Measurements from ENCODE around the gene STIP1. TPM values are rescaled to one million over a fixed set of nuclear protein-coding genes. Genes with fewer than 3 reads are reported as not detected.

Gene STIP1
- 91.6 and 122 TPM in 2 replicates for total RNA-seq

GRCh38 chr11:64185693-64186491 lies at the start of gene STIP1:
Gene STIP1 (plus strand): TSS chr11:64186171. CDS start chr11:64186262, 91 bp downstream.

DNA sequence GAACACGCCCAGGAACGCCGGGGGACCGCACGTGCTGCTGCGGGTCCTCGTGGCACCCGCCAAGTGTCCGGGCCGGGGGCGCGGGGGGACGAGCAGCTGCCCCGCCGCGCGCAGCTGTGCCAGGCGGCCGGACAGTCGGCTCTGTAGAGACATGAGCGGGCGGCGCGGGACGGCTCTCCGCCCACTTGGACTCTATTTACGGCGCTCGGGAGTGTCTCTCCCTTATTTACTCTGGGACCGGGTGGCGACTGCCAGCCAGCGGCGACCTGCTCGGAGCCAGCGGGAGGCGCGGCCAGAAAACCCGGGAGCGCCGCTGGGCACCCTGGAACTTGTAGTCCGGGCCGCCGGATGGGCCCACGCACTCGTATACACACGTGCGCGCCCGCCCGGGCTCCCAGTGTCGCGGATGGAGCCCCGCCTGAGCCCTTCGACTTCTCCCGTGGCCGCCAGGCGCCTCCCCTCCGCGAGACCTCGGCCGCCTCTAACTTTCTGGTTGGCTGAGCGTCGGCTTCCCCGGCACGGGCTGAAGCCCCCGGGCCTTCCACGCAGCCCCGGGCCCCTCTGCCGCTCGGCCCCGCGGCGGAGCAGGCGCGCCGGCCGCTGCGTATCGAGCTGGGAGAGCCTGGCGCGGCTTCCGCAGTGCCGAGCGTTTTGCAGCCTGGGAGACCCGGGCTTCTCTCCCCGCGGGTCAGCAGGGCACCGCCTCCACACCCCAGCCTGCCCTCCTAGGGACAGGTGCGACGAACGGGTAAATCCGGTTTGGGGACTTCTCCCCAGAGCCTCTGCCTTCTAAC lies 19.9 kb upstream of the STIP1 start, which contains the start of gene MACROD1:
TSS of gene MACROD1 (minus strand) at position 272 of the 794 bp plus-strand sequence. CDS start at position 153, 119 bp downstream.

GRCh38 chr11:64206457-64207255 lies 20.7 kb downstream of the STIP1 start, which contains the start of gene FERMT3:
Gene FERMT3 (plus strand): TSS chr11:64206721. CDS start chr11:64207365, 644 bp downstream.

DNA sequence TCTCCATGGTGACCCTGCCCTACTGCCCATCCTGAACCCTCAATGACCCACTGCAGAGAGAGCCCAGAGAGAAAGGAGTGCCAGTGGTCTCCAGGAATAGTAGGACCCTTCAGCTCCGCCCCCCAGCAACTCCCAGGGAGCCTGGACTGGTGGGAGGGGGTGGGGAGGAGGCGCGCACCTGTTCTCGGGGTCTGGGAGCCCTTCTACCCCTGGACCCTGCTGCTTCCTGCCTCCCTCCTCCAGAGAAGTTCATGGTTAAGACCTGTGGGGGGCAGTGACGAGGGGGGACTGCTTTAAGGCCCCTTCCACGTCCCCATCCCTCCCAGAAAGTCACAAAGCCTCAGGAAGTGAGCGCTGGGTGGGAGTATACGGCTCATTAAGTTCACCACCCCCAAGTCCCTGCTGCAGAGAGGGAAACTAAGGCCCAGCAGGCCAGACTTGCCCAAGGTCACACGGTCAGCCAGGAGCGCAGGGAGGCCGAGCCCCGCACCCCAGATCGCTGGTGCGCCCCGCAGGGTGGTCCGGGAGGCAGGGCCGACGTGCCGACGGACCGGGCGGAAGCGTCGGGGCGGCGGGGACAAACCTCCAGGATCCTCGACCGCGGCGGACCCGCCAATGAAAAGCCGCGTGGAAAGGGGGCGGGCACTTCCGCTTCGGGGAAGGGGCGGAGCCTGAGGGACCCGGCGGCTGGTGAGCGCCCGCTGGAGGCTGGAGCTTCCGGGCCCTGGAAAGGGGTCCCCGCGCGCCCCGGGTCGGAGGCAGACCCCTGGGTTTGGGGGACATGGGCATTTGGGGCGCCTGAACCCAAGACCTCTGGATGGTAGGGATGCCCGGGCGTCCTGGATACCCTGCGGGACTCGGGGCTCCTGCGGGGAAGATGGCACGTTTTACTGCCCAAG lies 39.9 kb downstream of the STIP1 start, which contains the start of the genes NUDT22 and TRPT1:
TSS of gene NUDT22 (plus strand) at position 667 of the 899 bp plus-strand sequence. CDS start 379 bp downstream, outside the sequence.
TSS of gene TRPT1 (minus strand) at position 579 of the 899 bp plus-strand sequence. CDS start at position 253, 326 bp downstream.

DNA sequence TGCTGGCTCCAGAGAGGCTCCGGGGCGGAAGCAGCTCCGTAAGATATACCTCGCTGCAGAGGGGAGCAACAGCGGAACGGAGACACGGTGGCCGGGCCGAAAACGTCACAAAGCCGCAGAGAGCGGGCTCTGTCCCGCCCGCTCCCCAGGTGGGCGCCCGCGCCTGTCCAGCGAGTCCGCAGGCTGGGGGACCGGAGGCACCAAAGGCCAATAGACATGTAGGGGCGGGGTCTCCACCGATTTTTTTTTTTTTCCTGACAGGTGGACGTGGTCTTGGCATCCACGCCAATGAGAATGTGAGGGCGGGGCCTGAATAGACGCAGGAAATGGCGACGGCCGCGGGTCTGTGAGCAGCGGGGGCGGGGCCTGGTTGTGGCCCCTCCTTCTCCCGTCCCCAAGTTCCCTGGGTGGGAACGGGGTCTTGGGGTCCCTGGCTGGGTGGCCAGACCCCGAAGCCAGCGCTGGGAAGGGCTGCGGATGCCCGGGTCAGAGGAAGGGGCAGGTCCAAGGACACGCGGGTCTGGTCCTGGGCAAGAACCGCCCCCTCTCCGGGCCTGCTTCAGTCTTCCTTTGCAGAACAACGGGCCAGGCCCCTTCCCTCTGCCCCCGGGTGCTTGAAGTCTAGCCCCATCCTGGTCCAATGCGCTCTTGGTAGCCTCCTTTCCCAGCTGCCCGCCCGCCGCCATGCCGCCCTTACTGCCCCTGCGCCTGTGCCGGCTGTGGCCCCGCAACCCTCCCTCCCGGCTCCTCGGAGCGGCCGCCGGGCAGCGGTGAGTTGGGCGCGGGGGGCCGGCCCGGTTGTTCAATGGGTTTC lies 44.4 kb downstream of the STIP1 start, which contains the start of gene DNAJC4:
TSS of gene DNAJC4 (plus strand) at position 378 of the 814 bp plus-strand sequence. CDS start at position 685, 307 bp downstream.

GRCh38 chr11:64233913-64234586 lies 48.1 kb downstream of the STIP1 start, which contains the start of gene VEGFB:
Gene VEGFB (plus strand): TSS chr11:64234584. CDS start chr11:64234834, 250 bp downstream.

DNA sequence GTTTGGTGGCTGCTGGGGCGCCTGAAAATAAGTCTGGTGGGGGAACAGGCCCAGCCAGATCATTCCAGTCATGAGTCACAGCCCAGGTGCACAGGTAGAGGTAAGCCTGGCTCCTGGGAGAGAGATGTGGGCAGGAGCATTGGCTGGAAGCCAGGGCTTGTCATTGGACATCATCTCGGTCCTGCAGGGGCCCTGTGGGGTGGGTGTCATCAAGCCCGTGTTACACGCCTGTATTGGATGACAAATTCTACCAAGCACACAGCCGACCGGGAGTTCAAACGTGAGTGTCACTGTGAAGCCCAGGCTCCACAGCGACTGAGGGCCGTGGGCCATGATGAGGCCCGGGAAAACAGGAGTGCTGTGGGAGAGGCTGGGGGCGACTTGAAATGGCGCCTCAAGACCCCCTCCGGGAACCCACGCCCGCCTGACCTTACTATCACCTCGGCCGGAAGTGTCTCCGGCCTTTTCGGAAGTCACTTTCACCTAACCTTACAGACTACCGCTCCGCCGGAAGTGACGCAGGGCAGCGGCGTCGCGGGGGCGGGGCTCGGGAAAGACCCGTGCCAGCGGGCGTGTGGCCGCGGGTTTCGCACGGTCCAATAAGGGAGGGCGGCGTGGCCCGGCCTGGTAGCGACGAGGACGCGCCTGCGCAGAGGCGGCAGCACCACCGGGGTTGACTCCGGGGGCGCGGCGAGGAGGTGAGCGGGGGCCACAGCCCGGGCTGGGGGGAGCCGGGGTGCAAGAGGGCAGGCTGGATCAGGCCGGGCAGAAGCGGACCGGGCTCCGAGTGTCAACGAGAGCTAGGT lies 54.7 kb downstream of the STIP1 start, which contains the start of gene FKBP2:
TSS of gene FKBP2 (plus strand) at position 661 of the 806 bp plus-strand sequence. CDS start 1,293 bp downstream, outside the sequence.

GRCh38 chr11:64246871-64247728 lies 61.1 kb downstream of the STIP1 start, which contains the start of gene PPP1R14B:
Gene PPP1R14B (minus strand): TSS chr11:64246943. CDS start chr11:64246673, 270 bp downstream.

DNA sequence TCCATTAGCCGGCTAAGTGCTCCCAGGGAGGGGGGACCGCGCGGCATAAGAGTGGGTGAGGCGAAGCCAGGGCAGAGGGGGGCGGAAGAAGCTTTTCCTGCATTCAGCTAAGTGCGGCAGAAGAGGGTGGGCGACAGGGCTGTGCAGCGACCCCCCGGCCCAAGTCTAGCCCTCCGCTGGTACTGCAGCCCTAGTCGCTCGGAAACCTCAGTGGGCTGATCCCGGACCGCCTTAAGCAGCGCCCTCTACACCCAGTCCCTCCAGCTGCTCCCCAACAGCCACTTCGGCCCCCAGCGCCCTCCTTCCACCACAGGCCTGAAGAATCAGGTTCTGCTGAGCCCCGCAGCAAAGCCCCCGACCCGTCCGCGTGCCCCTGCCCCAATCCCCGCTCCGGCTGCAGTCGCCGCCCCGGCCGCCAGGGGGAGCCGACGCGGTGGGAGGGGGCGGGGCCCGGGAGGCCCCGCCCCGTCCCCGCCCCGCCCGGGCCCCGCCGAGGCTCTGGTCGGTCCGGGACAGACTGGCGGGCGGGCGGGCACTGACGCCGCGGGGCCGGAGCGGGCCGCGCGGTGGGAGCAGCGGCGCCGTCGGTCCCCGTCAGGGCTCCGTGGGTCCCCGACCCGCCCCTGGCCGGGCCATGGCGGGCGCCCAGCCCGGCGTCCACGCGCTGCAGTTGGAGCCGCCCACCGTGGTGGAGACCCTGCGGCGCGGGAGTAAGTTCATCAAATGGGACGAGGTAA lies 65.2 kb downstream of the STIP1 start, which contains the start of gene PLCB3:
TSS of gene PLCB3 (plus strand) at position 515 of the 737 bp plus-strand sequence. CDS start at position 635, 120 bp downstream.

Other genes with a start within 250 kb of the STIP1 start
- 6.4 and 9.2 TPM in 2 replicates for gene NAA40, start 247.2 kb upstream of the STIP1 start, total RNA-seq
- 347 and 502 TPM in 2 replicates for gene COX8A, start 211.6 kb upstream of the STIP1 start, total RNA-seq
- gene OTUB1, start 199.7 kb upstream of the STIP1 start, total RNA-seq = 44.9 and 49.4 TPM in 2 replicates
- gene FLRT1, start 150.2 kb upstream of the STIP1 start, total RNA-seq = 0.18 and 0.28 TPM in 2 replicates
- gene MACROD1, start 20.1 kb upstream of the STIP1 start, total RNA-seq = 15.9 and 17.7 TPM in 2 replicates
- gene FERMT3, start 20.6 kb downstream of the STIP1 start, total RNA-seq = 1.4 and 2.0 TPM in 2 replicates
- 40.5 and 40.7 TPM in 2 replicates for gene TRPT1, start 40.0 kb downstream of the STIP1 start, total RNA-seq
- 48.2 and 52.0 TPM in 2 replicates for gene NUDT22, start 40.1 kb downstream of the STIP1 start, total RNA-seq
- 8.2 and 13.0 TPM in 2 replicates for gene DNAJC4, start 44.4 kb downstream of the STIP1 start, total RNA-seq
- gene VEGFB, start 48.4 kb downstream of the STIP1 start, total RNA-seq = 13.1 and 24.4 TPM in 2 replicates
- gene FKBP2, start 54.9 kb downstream of the STIP1 start, total RNA-seq = 97.4 and 139 TPM in 2 replicates
- 115 and 130 TPM in 2 replicates for gene PPP1R14B, start 60.8 kb downstream of the STIP1 start, total RNA-seq
- 23.8 and 31.5 TPM in 2 replicates for gene PLCB3, start 65.4 kb downstream of the STIP1 start, total RNA-seq
- gene BAD, start 98.5 kb downstream of the STIP1 start, total RNA-seq = 53.1 and 58.2 TPM in 2 replicates
- gene GPR137, start 99.7 kb downstream of the STIP1 start, total RNA-seq = 6.7 and 8.5 TPM in 2 replicates
- not detected in 2 replicates for gene KCNK4, start 105.1 kb downstream of the STIP1 start, total RNA-seq
- gene CATSPERZ, start 114.2 kb downstream of the STIP1 start, total RNA-seq = not detected in 2 replicates
- gene ESRRA, start 119.4 kb downstream of the STIP1 start, total RNA-seq = 22.3 and 26.5 TPM in 2 replicates
- gene TRMT112, start 131.4 kb downstream of the STIP1 start, total RNA-seq = 240 and 298 TPM in 2 replicates
- gene PRDX5, start 131.9 kb downstream of the STIP1 start, total RNA-seq = 402 and 434 TPM in 2 replicates
- 1.6 and 1.7 TPM in 2 replicates for gene CCDC88B, start 154.0 kb downstream of the STIP1 start, total RNA-seq
- gene RPS6KA4, start 173.0 kb downstream of the STIP1 start, total RNA-seq = 24.7 and 28.3 TPM in 2 replicates

Data from smooth muscle cell of bladder (primary cell).